OCI-LY3 (cell line): ENCODE data around the gene ABCA2.

ENCODE experiments used
- CTCF ChIP-seq: fragments of 200-600, 300-600 bp; sonication (generic); IDR thresholded peaks from 2 replicates; pipeline ENCODE4 v1.5.1; 2014; ENCODE audit warnings: antibody characterized with exemption, low read length, low read depth
- EZH2phosphoT487 ChIP-seq: fragments of 200-600 bp; shearing (Covaris generic); IDR thresholded peaks from 2 replicates; pipeline ENCODE4 v1.6.1; 2018; ENCODE audit warnings: antibody characterized with exemption, mixed run types, low read depth

GRCh38 chr9:137025517-137025966, 2.5 kb downstream of the ABCA2 start:
- TF ChIP-seq CTCF (no peak), EZH2phosphoT487 (no peak)
